Osteoblast (primary cell): ENCODE data around the gene NGF. TPM values are rescaled to one million over a fixed set of nuclear protein-coding genes. Genes with fewer than 3 reads are reported as not detected.

Source experiments
- DNase-seq: peaks from one replicate; pipeline ENCODE4 v3.0.0; 2011; ENCODE audit warnings: low spot score, mixed read lengths; ENCODE audit not compliant: insufficient read length; ENCODE audit errors: missing footprints
- H2AFZ ChIP-seq: 2 replicates; pipeline ENCODE4 v1.6.0; 2011; ENCODE audit warnings: mild to moderate bottlenecking, low read length
- H3K27ac ChIP-seq: 2 replicates; pipeline ENCODE4 v1.5.1; 2011; ENCODE audit warnings: mild to moderate bottlenecking, low read depth, low read length, moderate library complexity
- H3K27me3 ChIP-seq: 2 replicates; pipeline ENCODE4 v1.6.0; 2012; ENCODE audit warnings: mild to moderate bottlenecking, control low read depth, inconsistent platforms, low read length, moderate library complexity; ENCODE audit not compliant: insufficient read depth
- H3K36me3 ChIP-seq: 2 replicates; pipeline ENCODE4 v1.5.1; 2011; ENCODE audit warnings: mild to moderate bottlenecking, low read length, control low read depth, moderate library complexity; ENCODE audit not compliant: insufficient read depth
- H3K4me1 ChIP-seq: 2 replicates; pipeline ENCODE4 v1.5.1; 2011; ENCODE audit warnings: mild to moderate bottlenecking, low read length, control low read depth, moderate library complexity; ENCODE audit not compliant: insufficient read depth
- H3K4me2 ChIP-seq: 2 replicates; pipeline ENCODE4 v1.6.0; 2011; ENCODE audit warnings: mild to moderate bottlenecking, low read length; ENCODE audit not compliant: insufficient read depth
- H3K4me3 ChIP-seq: fragments of 200-600 bp; sonication (generic); 3 replicates; pipeline ENCODE4 v1.5.1; 2012; ENCODE audit warnings: mild to moderate bottlenecking, low read length, inconsistent platforms; ENCODE audit not compliant: insufficient read depth
- H3K79me2 ChIP-seq: 2 replicates; pipeline ENCODE4 v1.6.0; 2012; ENCODE audit warnings: mild to moderate bottlenecking, low read length, control low read depth, inconsistent platforms; ENCODE audit not compliant: insufficient read depth
- H3K9me3 ChIP-seq: 2 replicates; pipeline ENCODE4 v1.5.1; 2011; ENCODE audit warnings: low read depth, low read length, control low read depth
- H4K20me1 ChIP-seq: 2 replicates; pipeline ENCODE4 v1.6.0; 2012; ENCODE audit warnings: mild to moderate bottlenecking, low read length, control low read depth; ENCODE audit not compliant: insufficient read depth
- CTCF ChIP-seq: IDR thresholded peaks from 2 replicates; pipeline ENCODE4 v1.5.1; 2011; ENCODE audit warnings: mild to moderate bottlenecking, low read depth, low read length, moderate library complexity; ENCODE audit errors: extremely low read depth
- total RNA-seq: library from RNA; depleted of rRNA; stranded (reverse); fragments of >200 nt; gene quantifications from 2 replicates; pipeline ENCODE4 v1.2.3, GENCODE V29; 2012

Gene NGF
- total RNA-seq, 1 donor = 6.2 TPM

- H4K20me1 ChIP-seq = no peaks in the 10 kb centered on the region
- H3K4me3 ChIP-seq = no peak overlapping the region
- H3K27me3 ChIP-seq = no peaks in the 10 kb centered on the region
- no peak overlapping the region for H3K27ac ChIP-seq
- H3K4me1 ChIP-seq = peaks cover under 1% of the 10 kb centered on the region
- H3K79me2 ChIP-seq = no peaks in the 10 kb centered on the region
- H3K4me2 ChIP-seq = no peak overlapping the region
- no peaks in the 10 kb centered on the region for H3K36me3 ChIP-seq
- no peak overlapping the region for H2AFZ ChIP-seq
- DNase-seq = no peak
- no peak for TF ChIP-seq CTCF
- H3K9me3 ChIP-seq = no peaks in the 10 kb centered on the region
These were observed 92.8 kb downstream of the NGF start for GRCh38 chr1:115245227-115245626.

GRCh38 chr1:115242543-115242942 is 95.5 kb downstream of the NGF start:
- Histone ChIP-seq H2AFZ (no peak overlapping the region), H4K20me1 (no peaks in the 10 kb centered on the region), H3K9me3 (no peaks in the 10 kb centered on the region), H3K79me2 (no peaks in the 10 kb centered on the region), H3K4me1 (peaks cover 20% of the 10 kb centered on the region), H3K4me3 (no peak overlapping the region), H3K27me3 (no peaks in the 10 kb centered on the region), H3K36me3 (no peaks in the 10 kb centered on the region), H3K27ac (no peak overlapping the region), H3K4me2 (no peak overlapping the region)
- DNase-seq = no peak
- no peak for TF ChIP-seq CTCF

- no peaks in the 10 kb centered on the region for H4K20me1 ChIP-seq
- H3K27me3 ChIP-seq = no peaks in the 10 kb centered on the region
- peaks cover 20% of the 10 kb centered on the region for H3K4me1 ChIP-seq
- no peak overlapping the region for H3K4me2 ChIP-seq
- H3K9me3 ChIP-seq = no peaks in the 10 kb centered on the region
- no peak for DNase-seq
- TF ChIP-seq CTCF = no peak
- H3K79me2 ChIP-seq = no peaks in the 10 kb centered on the region
- H2AFZ ChIP-seq = no peak overlapping the region
- H3K36me3 ChIP-seq = no peaks in the 10 kb centered on the region
- H3K4me3 ChIP-seq = no peak overlapping the region
- H3K27ac ChIP-seq = no peak overlapping the region
These were observed 96.7 kb downstream of the NGF start for GRCh38 chr1:115241309-115241708.

- no peak for TF ChIP-seq CTCF
These were observed 97.8 kb downstream of the NGF start for GRCh38 chr1:115240297-115240696.

More at GRCh38 chr1:115240297-115240696, 97.8 kb downstream of the NGF start:
- peak overlapping the region; percentile 90 for H3K27ac ChIP-seq
- DNase-seq = no peak
- H3K79me2 ChIP-seq = no peaks in the 10 kb centered on the region
- no peak overlapping the region for H2AFZ ChIP-seq
- H4K20me1 ChIP-seq = no peaks in the 10 kb centered on the region
- H3K4me1 ChIP-seq = peaks cover 20% of the 10 kb centered on the region
- no peaks in the 10 kb centered on the region for H3K9me3 ChIP-seq
- H3K36me3 ChIP-seq = no peaks in the 10 kb centered on the region
- peak overlapping the region; percentile 54 for H3K4me2 ChIP-seq
- H3K27me3 ChIP-seq = no peaks in the 10 kb centered on the region
- H3K4me3 ChIP-seq = no peak overlapping the region
